DMS53 treated with DMSO at 0.1 percent for 48 hours (cell line): ENCODE results near the gene UBXN10.

Experiments
- DNase-seq: peaks from one replicate; lab custom pipeline; 2025; ENCODE audit not compliant: unreplicated experiment; lab: John Stamatoyannopoulos, UW

UBXN10 gene

DNA sequence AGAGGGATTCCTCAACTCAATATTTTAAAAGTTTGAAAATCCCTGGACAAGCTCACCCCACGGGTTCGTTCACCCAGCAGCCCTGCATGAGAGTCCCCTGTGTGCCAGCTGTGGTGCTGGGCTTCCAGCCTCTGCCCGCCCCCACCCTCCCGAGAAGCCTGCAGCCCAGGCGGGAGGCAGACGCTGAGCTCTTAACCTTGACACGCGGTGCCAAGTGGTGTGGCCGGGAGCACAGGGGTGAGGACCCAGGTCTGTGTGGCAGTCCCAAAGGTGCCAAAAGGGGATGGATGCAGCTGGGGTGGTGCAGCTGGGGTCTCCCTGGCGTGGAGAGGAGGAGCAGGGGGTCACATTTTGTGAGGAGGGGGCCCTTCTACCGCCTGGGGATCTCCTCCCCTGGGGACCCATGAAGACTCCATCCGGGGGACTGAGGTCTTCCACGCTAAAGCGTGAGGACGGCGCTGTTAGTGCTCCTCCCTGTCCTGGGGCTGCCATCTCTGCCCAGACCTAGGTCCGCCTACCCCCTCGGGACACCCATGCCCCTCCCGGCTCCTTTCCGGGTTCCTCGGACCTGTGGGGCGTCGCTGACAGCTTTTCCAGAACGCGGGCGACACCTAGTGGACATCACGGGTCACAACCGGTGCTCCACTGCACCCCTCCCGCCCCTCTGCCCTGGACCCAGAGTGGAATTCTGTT is 33.8 kb upstream of the UBXN10 start:
- peak; percentile 81 for DNase-seq

DNA sequence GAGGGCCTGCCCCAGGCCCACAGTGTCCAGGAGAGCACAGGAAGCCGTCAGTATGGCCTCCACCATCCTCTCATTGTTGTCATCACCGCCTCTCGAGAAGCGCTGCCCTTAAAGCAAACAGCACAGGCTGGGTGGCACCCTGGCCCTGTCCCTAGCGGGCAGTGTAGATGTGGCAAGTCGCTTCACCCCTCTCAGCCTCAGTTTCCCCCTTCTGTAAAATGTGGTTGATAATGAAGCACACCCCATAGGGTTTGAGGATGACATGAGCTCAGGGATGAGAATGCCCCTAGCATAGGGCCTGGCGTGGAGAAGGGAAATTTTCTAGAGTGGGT is 33.3 kb upstream of the UBXN10 start:
- no peak for DNase-seq

DNA sequence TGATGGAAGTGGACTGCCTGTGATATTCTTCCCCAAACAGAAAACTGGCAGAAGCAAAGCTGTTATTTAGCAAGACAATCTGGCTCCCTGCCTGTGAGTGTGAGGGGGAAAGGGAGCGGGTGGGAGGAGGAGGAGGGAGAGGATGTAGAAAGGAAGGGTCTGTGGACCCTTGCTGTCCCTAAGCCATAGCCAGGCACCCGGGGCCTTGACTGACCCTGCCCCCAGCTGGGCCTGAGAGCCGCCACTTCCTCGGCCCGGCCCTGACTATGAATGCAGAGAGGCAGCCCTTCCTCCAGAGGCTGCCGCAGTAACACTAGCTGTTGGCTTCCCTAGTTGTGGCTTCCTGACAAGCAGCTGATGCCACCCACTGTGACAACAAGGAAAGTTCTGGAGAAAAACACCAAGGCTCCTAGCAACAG is 32.9 kb upstream of the UBXN10 start:
- no peak for DNase-seq

DNA sequence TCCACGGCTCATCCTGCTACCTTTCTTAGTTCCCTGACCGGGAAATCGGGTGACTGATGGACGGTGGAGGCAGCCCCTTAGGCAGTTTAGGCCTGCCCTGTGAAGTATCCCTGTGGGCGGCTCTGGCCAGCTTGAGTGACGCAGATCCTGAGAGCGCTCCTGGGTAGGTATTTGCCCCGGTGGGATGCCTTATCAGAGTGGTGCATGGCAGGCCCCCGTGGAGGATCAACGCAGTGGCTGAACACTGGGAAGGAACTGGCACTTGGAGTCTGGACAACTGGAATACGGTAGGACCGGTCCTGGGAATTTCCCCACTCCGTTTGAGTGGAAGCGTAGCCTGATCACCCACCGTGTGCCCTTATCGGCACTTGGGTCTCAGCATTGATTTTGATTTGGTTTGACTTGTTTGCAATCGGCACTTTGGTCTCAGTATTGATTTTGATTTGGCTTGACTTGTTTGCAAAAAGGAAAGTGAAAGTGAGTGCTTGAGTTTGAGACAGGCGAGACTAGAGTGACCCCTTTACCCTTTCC is 31.5 kb upstream of the UBXN10 start:
- DNase-seq: no peak

DNA sequence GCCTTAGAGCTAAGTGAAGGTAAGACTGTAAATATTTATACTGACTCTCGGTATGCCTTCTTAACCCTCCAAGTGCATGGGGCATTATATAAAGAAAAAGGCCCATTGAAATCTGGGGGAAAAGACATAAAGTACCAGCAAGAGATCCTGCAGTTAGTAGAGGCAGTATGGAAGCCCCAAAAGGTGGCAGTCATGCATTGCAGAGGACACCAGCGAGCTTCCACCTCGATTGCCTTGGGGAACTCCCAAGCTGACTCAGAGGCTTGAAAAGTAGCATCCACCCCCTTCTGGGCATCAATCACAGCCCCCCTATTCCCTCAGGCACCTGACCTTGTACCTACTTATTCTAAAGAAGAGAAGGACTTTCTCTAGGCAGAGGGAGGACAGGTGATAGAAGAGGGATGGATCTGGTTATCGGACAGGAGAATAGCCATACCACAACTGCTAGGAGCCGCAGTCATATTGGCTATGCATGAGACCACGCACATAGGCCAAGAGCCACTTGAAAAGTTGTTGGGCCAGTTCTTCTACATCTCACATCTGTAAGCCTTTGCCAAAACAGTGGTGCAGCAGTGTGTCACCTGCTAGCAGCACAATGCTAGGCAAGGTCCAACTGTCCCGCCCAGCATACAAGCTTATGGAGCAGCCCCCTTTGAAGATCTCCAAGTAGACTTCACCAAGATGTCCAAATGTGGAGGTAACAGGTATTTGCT is 27.4 kb upstream of the UBXN10 start:
- DNase-seq: peak; percentile 34

DNA sequence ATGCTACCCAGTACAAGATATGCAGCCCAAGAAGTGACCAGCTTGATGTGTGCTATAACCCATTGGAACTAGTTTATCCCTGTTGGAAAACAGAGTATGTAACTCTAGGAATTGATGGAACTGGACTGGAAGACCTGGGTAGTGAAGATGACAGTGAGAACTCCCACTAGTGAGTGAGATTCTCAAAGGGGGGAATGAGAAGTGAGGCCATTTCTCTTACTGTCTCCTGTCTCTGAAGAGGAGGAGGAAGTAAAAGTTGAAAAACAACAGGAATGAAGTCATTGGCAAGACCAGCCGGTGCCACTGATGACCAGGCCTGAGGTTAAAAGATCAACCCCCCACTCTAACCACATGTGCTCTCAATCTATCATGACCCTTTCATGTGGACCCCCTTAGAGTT is 25.9 kb upstream of the UBXN10 start:
- no peak for DNase-seq

DNA sequence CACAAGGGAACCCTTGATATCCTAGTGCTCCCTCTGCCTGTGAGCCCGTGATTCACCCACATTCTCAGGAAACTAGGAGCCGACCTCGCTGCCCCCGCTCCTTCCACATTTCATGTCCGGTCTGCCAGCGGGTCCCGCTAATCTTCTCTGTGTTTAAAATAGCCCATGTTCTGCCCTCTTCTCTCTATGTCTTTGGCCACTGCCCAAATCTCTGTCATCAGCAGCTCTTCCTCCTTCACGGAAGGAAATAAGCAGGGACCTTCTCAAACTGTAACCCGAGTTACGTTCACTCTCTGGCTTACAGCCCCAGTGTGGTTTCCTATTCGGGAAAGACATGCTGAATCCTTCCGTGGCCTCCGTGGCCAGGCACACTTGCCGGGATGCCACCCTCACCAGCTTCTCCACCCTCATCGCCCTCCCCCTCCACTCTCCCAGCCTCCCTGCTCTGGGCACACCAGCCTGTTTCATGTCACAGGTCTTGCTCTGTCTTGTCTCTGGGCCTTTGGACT is 21.1 kb upstream of the UBXN10 start:
- DNase-seq: no peak

DNA sequence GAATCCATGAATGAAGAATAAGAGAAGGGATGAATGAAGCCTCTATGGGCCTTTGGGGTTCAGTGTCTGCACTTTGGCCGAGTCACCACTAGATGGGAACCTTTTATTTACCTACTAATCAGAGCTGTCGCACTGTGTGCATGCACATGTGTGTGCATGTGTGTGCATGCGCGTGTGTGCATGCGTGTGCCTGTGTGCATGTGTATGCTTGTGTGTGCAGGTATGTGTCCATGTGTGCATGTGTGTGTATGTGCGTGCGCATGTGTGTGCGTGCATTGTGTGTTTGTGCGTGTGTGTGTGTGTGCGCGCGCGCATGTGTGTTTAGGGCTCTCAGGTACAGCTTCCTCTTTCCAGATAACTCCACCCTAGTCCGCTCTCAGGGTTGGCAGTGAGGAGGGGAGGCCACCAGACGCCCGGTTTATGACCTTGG is 20.4 kb upstream of the UBXN10 start:
- no peak for DNase-seq

DNA sequence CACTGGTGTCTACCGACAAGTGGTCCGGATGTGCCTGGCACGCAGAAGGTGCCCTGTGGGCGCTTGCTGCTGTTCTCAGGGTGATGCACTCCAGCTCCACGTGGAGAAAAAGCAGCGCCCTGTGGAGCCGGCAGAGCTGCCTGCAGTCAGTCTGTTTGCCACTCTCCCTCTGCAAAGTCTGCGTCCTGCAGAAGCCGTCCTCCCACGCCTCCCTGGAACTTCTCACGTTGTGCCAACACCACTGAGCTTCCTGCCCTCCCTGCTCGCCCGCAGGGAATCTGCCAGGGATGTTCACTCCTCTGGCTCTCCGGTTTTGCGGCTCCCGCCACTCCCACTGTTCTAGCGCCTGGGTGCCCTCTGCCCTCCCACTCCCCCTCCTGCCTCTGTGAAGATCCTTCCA is 19.8 kb upstream of the UBXN10 start:
- DNase-seq: no peak

DNA sequence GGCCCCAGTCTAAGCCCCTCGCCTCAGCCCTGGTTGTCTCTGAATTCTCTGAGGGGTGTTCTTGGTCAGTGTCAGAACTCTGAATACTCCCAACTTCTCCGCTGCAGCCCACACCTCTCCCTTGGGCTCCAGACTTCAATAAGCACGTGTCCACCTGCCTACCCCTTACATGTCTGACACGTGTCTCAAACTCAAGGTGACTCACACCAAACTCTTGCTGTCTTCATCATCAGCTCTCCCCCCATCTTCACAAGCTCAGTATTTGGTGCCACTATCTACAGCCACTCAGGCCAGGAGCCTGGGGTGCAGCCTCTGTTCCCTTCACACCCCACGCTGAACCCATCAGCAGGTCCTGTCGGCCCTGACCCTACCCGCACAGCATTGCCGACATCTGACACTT is 18.8 kb upstream of the UBXN10 start:
- no peak for DNase-seq

DNA sequence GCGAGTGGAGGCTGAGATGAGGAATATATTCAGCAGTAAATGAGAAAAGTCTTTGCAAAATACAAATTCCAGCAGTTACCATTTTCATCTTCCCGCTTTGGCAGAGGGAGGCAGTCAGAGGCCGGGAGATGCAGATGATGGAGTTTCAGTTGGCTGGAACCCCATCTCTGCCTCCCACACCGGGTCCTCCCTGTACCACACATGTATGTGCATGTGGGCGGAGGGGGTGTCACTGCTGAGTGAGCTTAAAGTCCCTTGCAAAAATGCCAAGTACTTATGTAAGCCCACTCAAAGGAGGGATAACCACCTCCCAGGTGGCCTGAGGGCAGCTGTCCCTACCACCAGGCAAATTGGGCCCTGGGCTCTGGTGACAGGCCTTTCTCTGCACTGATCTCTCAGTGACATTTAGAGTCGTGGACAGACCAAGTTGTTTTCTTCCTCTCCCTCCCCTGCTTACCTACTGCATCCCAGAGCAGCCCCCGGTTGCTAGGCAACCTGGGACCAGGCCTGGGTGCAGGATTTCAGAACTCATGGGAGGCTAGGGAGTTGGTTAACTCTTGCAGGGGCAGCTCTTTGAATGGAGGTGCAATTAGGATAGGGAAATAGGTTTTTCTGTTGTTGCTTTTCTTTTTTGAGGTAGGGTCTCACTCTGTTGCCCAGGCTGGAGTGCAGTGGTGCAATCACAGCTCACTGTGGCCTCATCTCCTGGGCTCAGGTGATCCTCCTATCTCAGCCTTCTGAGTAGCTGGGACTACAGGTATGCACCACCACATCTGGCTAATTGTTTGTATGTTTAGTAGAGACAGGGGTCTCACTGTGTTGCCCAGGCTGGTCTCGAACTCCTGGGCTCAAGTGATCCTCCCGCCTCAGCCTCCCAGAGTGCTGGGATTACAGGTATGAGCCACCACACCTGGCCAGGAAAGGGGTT is 17.1 kb upstream of the UBXN10 start:
- no peak for DNase-seq

DNA sequence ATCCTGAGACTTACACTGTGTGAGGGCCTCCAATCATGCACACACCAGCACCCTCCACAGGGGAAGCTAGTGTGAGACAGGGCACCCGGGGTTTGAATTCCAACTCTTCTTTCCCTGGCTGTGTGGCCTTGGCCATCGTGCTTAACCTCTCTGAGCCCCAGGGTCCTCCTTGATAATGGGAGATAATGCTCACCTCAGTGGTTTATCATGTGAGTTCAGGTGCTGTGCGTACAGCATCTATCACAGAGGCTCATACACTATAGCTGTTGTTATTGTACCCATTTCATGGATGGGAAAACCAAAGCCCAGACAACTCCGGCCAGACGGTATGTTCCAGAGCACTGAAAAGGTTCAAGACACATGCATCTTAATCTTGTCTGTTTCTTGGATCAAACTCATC is 16.0 kb upstream of the UBXN10 start:
- DNase-seq: no peak

DNA sequence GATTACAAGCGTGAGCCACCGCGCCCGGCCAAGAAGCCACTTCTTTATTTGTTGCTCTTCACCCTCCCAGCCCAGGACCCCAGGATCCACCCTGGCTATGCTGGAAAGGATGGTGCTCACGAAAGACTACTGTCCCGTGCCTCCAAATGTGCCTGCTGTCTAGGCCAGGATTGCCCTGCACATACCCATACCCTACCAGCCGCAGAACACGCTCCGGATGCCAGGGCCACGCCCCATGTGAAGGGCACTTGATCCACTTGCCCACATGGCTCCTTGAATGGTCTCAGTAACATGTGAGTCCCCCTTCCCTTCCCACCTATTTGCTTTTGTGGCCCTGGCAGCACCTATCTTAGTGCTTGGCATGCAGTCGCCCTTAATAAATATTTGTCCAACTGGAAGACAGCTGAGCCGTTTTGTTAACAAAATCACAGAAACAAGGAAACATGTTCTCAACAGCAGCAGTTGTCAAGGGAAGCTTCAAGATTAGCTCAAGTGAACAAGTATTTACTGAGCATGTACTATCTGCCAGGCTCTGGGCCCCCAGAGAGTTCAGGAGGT is 13.8 kb upstream of the UBXN10 start:
- no peak for DNase-seq

DNA sequence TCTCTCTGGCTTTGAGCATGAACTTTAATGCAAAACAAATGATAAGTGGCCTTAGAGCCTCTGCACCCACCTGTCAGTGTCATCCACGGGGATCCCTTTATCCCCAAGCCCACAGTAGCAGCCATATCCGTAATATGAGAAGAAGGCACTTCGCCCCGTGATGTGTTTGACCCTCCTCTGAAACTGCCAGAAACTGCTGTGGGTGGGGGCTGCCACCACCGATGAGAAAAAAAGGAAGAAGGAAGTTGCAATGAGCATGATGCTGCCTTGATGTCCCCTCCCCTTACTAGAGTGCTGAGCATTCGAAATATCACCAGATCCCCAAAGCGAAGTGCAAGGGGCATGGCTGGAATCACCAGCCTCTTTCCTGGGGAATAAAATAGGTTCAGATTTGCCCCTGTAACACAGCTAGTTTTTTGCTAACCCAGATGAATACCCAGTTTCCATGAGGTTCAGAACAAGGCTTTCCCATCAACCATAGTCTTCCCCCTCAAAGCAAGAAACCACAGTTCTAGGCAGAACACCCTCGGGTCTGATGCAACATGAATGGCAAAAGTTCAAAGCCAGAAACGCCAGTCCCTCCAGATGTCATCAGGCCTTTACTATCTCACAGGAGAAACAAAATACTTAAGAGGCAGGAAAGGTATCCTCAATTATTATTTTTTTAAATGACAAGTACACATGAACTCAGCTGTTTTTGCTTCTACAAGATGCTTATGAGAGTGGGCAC is 10.8 kb upstream of the UBXN10 start:
- DNase-seq: no peak

DNA sequence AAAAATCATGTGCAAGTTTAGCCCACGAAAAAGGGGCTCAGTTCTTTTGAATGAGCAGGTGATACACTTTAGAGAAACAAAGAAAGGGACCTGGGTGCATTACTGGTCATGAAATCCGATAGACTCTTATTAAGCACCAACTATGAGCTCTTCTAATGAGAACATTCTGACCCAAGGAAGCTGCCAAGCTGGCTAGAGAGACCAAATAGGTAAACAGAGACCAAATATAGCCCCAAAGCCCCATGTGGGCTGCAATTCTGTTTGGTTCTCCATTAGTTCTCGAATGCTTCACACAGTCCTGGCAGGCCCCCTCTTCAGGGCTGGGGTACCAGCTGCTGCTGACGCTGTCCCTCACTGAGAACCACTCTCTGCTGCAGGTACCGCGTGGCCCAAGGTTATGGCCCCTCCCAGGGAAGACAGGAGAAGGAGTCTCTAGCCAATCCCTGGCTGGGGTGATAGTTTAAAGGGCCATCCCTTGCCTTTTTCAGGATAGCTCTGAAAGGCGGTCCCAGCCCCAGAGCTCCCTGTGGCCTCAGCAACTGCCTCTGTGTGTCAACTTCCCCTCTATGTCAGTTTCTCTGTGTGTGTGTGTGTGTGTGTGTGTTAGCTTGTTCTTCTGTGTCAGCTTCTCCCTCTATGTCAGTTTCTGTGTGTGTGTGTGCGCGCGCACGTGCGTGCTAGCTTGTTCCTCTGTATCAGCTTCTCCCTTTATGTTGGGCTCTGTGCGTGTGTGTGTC is 7.1 kb upstream of the UBXN10 start:
- no peak for DNase-seq

DNA sequence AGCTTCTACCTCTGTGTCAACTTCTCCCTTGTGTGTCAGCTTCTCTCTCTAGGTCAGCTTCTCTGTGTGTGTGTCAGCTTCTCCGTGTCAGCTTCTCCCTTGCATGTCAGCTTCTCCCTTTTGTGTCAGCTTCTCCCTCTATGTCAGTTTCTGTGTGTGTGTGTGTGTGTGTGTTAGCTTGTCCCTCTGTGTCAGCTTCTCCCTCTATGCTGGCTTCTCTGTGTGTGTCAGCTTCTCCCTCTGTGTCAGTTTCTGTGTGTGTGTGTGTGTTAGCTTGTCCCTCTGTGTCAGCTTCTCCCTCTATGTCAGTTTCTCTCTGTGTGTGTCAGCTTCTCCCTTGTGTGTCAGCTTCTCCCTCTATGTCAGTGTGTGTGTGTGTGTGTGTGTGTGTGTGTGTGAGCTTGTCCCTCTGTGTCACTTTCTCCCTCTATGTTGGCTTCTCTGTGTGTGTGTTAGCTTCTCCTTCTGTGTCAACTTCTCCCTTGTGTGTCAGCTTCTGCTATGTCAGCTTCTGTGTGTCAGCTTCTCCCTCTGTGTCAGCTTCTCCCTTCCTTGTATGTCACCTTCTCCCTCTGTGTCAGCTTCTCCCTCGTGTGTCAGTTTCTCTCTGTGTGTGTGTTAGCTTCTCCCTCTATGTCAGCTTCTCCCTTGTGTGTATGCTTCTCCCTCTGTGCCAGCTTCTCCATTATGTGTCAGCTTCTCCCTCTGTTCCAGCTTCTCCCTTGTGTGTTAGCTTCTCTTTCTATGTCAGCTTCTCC is 6.3 kb upstream of the UBXN10 start:
- DNase-seq: no peak

DNA sequence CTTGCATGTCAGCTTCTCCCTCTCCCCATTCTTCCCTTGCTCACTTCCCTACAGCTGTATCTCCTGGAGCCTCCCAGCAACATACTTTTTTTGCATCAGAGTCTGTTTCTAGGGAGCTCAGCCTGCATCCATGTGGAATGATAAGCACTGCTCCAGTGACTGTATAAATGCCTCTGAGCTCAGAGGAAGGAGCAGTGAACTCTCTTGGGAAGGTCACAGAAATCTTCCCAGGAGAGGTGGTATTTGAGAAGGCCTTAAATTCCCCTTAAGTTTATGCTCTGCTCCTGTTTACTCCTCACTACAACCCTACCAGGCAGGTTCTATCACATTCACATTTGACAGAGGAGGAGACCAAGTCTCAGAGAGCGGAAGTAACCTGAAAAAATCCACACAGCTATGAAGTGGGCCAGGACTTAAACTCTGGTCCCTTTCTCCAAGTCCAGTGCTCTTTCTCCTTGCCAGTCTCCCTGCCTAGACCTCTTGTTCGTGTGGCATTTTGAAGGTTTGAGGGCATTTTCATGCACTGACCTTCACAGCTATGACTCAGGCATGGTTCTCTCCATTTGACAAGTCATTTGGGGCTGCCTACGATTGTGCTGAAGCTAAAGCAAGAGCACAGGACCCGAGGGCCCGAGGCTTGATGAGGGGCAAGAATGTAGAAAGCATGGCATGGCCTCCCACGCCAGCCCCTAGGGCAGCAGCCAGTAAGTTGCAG is 5.6 kb upstream of the UBXN10 start:
- no peak for DNase-seq

DNA sequence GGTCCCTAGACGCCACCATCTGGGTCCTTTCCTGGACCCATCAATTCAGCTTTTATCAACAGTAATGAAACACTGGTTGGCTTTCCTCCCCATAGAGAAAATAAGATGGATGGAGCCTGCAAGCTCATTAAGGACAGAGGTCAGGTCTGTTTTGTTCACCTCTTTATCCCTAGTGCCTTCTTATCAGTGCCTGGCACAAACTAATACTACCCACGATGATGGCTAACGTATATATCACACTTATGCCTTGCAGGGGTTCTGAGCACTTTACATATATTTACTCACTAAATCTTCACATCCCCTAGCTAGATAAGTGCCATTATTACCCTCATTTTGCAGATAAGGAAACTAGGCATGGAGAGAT is 5.1 kb upstream of the UBXN10 start:
- DNase-seq: no peak
